ENCODE measurements around the gene PCED1B.

- TF ChIP-seq, protein P1, sequence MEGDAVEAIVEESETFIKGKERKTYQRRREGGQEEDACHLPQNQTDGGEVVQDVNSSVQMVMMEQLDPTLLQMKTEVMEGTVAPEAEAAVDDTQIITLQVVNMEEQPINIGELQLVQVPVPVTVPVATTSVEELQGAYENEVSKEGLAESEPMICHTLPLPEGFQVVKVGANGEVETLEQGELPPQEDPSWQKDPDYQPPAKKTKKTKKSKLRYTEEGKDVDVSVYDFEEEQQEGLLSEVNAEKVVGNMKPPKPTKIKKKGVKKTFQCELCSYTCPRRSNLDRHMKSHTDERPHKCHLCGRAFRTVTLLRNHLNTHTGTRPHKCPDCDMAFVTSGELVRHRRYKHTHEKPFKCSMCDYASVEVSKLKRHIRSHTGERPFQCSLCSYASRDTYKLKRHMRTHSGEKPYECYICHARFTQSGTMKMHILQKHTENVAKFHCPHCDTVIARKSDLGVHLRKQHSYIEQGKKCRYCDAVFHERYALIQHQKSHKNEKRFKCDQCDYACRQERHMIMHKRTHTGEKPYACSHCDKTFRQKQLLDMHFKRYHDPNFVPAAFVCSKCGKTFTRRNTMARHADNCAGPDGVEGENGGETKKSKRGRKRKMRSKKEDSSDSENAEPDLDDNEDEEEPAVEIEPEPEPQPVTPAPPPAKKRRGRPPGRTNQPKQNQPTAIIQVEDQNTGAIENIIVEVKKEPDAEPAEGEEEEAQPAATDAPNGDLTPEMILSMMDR (IDR thresholded peaks at IDR 0.05), result no peak
- TF ChIP-seq EZH2 (IDR thresholded peaks at IDR 0.05) (no peak), EZH2phosphoT487 (IDR thresholded peaks at IDR 0.05) (no peak)
Measured at GRCh38 chr12:47053961-47054360, 25.5 kb upstream of the PCED1B start.

Measured in neural progenitor cell (in vitro differentiated cells).